Endothelial cell (in vitro differentiated cells): ENCODE measurements around the gene HDAC9. TPM values are rescaled to one million over a fixed set of nuclear protein-coding genes. Genes with fewer than 3 reads are reported as not detected.

Experiments used
- DNase-seq: peaks from one replicate; pipeline ENCODE4 v3.0.0; 2021; ENCODE audit warnings: low spot score
- H3K27ac Mint-ChIP-seq: one replicate; pipeline ENCODE4 v1.8.0; 2021; ENCODE audit warnings: mixed read lengths, inconsistent platforms; ENCODE audit not compliant: unreplicated experiment
- H3K27me3 Mint-ChIP-seq: one replicate; pipeline ENCODE4 v1.8.0; 2021; ENCODE audit warnings: mild to moderate bottlenecking, moderate library complexity, mixed read lengths, inconsistent platforms; ENCODE audit not compliant: unreplicated experiment
- H3K36me3 Mint-ChIP-seq: one replicate; pipeline ENCODE4 v1.8.0; 2021; ENCODE audit warnings: mild to moderate bottlenecking, low read depth, mixed read lengths, inconsistent platforms; ENCODE audit not compliant: unreplicated experiment
- H3K4me1 Mint-ChIP-seq: one replicate; pipeline ENCODE4 v1.8.0; 2021; ENCODE audit warnings: mild to moderate bottlenecking, mixed read lengths, inconsistent platforms; ENCODE audit not compliant: unreplicated experiment
- H3K4me3 Mint-ChIP-seq: one replicate; pipeline ENCODE4 v1.8.0; 2021; ENCODE audit warnings: mild to moderate bottlenecking, mixed read lengths, inconsistent platforms; ENCODE audit not compliant: unreplicated experiment
- H3K9me3 Mint-ChIP-seq: one replicate; pipeline ENCODE4 v1.8.0; 2021; ENCODE audit warnings: mixed read lengths, inconsistent platforms; ENCODE audit not compliant: unreplicated experiment
- CTCF ChIP-seq: fragments of 200-600 bp; sonication (generic); IDR thresholded peaks from one replicate; pipeline ENCODE4 v1.5.0; 2021; ENCODE audit warnings: antibody characterized with exemption; ENCODE audit not compliant: unreplicated experiment
- total RNA-seq: library from RNA; stranded (reverse); fragmentation: NEBNext Ultra II Directional; extraction: Animal tissue kit (Norgen Biotek cat#: 25700); gene quantifications from one replicate; pipeline ENCODE4 v1.2.1, GENCODE V29; 2021; ENCODE audit not compliant: unreplicated experiment

The HDAC9 gene
- total RNA-seq, 1 donor from 2014 or later = 1.2 TPM

DNA sequence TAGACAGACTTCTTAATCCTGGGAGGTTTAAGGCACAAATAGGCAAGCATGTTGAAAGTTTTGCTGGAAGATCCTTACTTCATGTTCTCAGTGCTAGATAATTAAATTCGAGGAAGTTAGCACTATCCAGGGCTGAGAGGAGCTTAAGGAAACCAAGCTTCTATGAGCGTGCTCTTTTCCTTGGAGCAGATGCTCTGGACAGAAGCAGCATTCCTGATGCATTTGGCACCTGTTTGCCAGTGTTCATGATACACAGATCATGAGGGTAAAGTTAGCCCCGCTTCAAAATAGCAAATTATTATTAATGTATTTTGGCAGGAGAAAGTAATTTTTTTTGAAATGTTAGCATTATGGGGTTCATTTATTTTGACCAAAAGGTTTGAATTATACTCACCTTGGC lies 9.4 kb downstream of the HDAC9 start:
- H3K27me3 Mint-ChIP-seq = no peaks in the 10 kb centered on the region
- no peak overlapping the region for H3K4me3 Mint-ChIP-seq
- no peak overlapping the region for H3K27ac Mint-ChIP-seq
- H3K4me1 Mint-ChIP-seq = peaks cover 21% of the 10 kb centered on the region
- DNase-seq = no peak
- no peaks in the 10 kb centered on the region for H3K9me3 Mint-ChIP-seq
- TF ChIP-seq CTCF = no peak
- H3K36me3 Mint-ChIP-seq = no peaks in the 10 kb centered on the region

GRCh38 chr7:18505870-18506460 lies 10.4 kb downstream of the HDAC9 start:
- no peak overlapping the region for H3K4me3 Mint-ChIP-seq
- no peak overlapping the region for H3K27ac Mint-ChIP-seq
- no peak for DNase-seq
- H3K9me3 Mint-ChIP-seq = no peaks in the 10 kb centered on the region
- no peaks in the 10 kb centered on the region for H3K27me3 Mint-ChIP-seq
- peaks cover 20% of the 10 kb centered on the region for H3K4me1 Mint-ChIP-seq
- no peaks in the 10 kb centered on the region for H3K36me3 Mint-ChIP-seq
- TF ChIP-seq CTCF = no peak

- Mint-ChIP-seq H3K9me3 (no peaks in the 10 kb centered on the region), H3K36me3 (no peaks in the 10 kb centered on the region), H3K4me1 (peaks cover 10% of the 10 kb centered on the region), H3K27me3 (no peaks in the 10 kb centered on the region), H3K27ac (no peak overlapping the region), H3K4me3 (no peak overlapping the region)
- DNase-seq = no peak
- TF ChIP-seq CTCF = no peak
Observed at GRCh38 chr7:18508443-18509427, 13.2 kb downstream of the HDAC9 start.

DNA sequence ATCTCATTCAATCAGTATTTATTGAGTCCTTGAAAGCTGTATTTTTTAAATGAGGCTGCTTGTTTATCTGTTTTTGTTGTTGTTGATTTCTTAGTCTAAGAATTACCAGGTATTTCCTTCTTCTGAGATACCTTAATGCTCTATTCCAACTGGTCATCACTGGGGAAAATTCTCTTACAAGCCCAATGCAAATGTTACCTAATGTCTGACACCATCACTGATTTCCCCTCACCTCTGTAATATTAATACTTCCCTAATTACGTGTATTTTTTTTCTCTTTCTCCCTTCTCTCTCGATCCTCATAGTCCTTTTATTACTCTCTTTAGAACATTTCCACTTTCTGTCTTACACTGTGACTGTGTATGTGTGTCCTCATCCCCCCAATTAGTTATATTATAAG lies 13.9 kb downstream of the HDAC9 start:
- no peak for DNase-seq
- no peak for TF ChIP-seq CTCF
- no peaks in the 10 kb centered on the region for H3K36me3 Mint-ChIP-seq
- no peaks in the 10 kb centered on the region for H3K27me3 Mint-ChIP-seq
- no peak overlapping the region for H3K4me3 Mint-ChIP-seq
- peaks cover 10% of the 10 kb centered on the region for H3K4me1 Mint-ChIP-seq
- no peak overlapping the region for H3K27ac Mint-ChIP-seq
- H3K9me3 Mint-ChIP-seq = no peaks in the 10 kb centered on the region
